HG03025 (cell line): ENCODE measurements around the gene PAK1.
"Not testable (repeated sequence)": the region's sequence is repeated elsewhere in the genome, so short reads cannot be mapped to it uniquely, and the experiment has no call there.

Source experiments
- ATAC-seq: cut with Tn5 transposase; IDR thresholded peaks from one replicate; pipeline ENCODE4 v1.9.1; 2021; ENCODE audit warnings: mild to moderate bottlenecking, moderate library complexity; ENCODE audit not compliant: unreplicated experiment, low FRiP score

The PAK1 gene

DNA sequence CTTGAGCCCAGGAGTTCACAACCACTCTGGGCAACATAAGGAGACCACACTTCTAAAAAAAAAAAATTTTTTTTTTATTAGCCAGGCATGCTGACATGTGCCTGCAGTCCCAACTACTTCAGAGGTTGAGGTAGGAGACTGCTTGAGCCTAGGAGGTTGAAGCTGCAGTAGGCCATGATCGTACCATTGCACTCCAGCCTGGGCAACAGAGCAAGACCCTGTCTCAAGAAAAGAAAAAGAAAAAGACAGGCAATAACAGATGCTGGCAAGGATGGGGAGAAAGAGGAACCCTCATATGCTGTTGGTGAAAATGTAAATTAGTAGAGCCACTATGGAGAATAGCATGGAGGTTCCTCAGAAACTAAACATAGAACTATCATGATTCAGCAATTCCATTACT, 64.8 kb downstream of the PAK1 start:
- ATAC-seq: no peak

DNA sequence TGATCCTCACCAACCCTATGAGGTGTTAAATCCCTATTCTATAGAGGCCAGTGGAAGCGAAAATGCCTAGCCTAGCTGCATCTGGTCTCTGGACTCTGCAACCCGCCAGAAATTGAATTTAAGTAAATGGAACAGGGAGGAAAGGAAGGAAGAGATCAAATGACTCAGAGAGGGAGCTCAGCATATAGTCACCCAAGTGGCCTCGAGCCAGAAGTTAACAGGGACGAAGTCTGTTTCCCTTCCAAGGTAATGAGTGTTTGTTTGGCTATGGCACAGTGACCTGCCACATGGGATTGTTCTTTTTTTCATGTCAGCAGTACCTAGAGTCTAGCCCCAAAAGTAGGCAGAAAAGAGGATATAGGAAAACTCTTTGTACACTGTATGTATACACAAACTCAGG, 66.3 kb downstream of the PAK1 start:
- ATAC-seq: no peak

DNA sequence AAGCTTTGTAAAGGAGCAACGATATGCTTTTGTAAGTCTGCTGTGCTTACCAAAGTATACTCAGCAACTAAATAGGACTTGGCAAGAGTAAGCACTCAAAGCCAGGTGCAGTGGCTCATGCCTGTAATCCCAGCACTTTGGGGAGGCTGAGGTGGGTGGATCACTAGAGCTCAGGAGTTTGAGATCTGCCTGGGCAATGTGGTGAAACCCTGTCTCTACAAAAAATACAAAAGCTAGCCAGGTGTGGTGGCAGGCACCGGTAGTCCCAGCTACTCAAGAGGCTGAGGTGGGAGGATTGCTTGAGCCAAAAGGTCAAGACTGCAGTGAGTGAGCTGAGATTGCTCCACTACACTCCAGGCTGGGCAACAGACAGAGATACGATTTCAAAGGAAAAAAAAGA, 67.5 kb downstream of the PAK1 start:
- ATAC-seq: no peak

DNA sequence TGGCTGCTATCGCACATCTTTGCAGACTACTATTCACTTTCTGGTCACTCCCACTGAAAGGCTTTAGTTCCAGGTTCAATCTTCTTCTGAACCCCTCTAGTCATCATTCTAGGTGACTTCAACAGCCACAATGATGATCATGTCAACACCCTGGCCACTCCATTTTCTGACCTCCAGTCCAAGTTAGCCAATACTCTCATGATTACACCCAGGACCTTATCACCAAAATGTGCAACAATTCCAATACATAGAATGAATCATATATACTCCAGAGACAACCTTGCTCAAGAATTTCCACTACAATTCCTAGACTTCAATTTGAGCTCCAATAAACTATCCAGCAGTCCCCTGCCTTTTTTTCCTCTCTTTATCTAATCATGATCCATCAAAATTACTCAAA, 70.7 kb downstream of the PAK1 start:
- no peak for ATAC-seq

DNA sequence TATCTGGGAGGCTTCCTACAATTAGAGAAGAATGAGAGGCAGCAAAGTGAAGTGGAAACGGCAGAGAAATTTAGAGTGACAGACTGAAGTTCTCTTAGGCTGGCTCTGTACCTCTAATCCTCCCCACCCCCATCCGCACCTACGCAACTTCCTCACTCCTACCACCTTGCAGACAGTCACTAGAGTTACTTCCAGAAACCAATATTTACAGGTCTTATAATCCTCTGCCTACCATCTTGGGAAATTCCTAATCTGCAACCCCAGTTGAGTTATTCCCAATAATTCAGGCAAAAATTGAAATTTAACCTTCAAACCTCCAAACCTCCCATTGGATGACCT, 71.7 kb downstream of the PAK1 start:
- ATAC-seq: no peak

DNA sequence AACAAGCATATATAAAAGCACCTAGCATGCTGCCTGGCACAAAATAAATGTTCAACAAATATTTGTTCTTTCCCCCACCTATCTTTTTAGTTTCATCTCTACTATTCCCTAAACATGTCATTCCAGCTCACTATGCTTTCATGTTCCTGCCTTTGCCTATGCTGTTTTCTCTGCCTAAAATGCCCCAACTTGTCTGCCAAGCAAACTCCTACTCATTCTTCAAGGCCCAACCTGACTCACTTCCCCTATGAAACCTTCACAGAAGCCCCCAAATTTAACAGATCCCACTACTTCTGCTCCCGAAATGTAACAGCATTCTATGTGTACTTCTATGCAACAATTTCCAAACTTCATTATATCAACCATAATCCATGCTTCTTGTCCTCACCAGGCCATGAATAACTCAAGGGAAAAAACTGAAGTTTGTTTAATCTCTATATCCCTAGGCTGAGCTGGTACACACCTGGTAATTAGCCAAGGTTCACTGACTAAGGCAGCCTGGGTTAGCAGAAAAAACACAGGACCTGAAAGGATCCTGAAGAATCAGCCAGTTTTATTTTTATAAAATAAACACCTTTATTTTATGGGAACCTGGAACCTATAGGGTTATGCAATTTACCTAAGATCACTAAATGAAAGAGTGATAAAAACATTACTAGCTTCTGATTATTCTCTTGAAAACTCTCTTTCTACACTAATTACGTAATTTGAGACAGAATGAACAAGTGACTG, 72.2 kb downstream of the PAK1 start:
- no peak for ATAC-seq

DNA sequence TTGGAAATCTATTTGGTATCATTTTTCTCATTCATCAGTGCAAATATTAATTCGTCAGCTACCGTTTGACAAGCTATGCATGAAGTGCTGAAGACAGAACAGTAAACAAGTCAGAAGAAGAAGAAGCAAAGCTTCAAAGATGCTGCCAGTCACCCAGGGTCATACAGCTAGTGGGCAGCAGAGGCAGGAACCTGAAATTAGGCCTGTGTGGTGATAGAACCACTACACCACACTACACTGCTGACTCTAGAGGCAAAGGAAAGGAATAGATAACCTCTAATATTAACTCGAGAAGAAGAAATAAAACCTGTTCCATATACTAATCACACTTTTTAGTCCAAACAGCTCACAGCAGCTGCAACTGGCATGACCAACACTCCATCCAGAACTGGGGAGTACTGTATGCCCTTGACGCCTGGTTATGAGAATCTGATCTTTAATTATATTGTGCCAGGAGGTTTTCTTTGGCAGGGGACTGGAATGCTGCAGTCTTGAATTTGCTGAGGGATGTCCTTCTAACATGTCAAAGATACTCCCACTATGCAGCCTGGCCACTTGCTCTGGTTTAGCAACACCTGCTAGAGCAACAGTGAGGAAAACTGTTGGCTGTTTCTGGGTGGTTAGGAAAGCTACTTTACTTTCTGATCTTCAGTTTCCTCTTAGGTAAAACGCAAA, 73.0 kb downstream of the PAK1 start:
- ATAC-seq: no peak

DNA sequence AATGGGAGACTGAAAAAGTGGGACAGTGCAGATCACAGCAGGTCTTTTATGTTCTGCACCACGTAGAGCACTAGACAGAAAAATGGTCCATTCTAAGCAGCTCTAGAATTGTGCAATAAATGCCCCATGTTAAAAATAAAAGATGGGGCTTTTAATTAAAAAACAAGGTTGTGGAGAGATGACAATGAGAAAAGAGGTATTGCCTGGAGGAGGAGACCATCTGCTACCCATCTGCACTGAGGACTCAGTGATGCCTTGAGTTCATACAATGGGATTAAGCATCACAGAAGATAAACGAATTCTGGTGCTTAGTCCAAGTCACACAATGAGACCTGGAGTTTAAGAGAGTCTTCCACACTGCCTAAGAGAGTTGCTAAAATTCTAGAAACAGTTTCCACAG, 73.6 kb downstream of the PAK1 start:
- ATAC-seq: no peak

DNA sequence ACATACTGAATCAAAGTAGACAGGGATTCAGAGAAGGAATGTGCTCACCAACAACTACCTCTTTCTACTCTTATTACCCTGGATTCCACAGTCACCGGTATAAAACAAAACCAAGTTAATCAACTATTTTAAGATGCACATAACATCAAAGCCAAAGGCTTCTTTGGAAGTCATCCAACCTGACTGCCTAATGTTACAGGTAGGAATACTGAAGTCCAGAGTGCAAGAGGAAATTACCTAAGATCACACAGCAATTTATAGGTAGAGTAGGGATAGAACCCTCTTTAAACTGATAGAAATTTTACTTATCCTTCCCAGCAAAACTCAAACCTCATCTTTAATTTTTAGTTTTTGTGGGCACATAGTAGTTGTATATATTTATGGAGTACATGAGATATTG, 76.3 kb downstream of the PAK1 start:
- no peak for ATAC-seq

DNA sequence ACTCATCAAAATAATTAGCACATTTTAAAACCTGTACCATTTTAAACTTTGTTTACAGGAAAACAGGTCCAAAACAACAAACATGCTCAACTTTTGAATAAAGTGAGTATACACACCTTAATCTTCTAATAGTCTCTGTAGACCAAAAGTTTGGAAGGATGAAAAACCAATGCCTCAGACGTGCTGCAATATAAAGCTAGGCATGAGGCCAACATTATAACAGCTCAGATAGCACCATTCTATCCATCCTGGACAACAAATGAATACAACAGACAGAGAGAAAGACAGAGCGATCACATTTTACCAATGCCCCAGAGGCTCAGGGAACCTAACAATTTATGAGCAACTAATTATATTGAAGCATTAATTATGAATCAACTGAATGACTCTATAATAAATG, 77.0 kb downstream of the PAK1 start:
- ATAC-seq: no peak

DNA sequence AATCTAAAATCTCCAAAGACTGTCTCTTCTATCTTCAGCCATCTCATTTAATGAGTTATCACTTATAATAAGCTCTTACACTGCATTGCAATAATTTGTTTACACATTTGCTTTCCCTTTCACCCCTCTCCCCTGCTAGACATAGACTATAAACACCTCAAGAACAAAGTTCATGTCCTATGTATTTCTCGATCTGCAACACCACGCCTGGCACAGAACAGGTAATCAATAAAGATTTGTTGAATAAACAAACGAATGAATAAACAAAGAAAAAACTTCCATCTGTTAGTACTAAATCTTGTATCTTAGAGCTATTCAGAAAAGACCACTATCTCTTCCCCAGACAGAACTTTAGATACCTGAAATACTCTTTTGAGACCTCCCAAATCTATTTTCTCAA, 77.6 kb downstream of the PAK1 start:
- ATAC-seq: no peak

DNA sequence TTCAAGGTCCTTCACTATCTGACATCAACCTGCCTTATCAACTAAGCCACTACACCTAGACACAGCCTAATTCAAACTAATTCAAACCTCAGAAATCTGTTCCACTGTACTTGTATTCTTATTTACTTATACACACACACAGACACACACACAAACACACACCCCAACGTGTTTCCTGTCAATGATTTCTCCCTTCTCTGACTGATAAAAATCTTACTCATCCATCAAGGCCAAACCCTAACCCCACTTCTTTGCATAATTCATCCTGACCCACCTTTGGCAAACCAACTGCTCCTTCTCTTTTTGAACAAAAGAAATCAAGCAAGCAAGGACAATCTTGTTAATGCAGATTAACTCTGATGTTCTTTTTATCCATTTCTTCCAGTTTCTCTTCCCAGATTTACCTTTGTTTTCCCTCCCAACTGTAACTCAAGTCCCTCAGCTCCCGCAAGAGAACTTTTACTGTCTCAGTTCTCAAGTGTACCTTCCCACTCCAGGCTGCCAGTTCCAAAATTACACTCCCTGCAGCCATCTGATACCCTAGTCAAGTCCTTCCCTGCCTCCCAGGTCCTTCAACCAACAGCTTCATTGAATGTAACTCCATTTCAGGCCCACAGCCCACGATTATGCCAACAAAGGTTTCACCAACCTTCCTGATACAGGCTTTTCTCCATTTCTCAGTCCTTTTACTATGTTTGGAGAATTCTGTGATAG, 78.3 kb downstream of the PAK1 start:
- ATAC-seq: no peak

DNA sequence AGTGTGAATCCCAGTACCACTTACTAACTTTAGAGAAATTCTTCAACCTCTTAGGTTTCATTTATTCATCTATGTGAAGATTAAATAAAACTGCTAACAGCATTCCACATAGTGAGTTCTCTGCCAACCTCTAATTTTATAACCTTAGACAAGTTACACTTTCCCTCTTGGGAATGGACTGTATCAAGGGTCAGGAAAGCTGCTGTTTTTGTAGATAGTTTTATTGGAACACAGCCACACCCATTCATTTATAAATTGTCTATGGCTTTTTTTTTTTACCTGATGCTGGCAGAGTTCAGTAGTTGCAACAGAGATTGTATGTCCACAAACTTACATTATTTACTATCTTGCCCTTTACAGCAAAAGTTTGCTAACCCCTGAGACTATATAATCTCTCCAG, 81.1 kb downstream of the PAK1 start:
- ATAC-seq: no peak

DNA sequence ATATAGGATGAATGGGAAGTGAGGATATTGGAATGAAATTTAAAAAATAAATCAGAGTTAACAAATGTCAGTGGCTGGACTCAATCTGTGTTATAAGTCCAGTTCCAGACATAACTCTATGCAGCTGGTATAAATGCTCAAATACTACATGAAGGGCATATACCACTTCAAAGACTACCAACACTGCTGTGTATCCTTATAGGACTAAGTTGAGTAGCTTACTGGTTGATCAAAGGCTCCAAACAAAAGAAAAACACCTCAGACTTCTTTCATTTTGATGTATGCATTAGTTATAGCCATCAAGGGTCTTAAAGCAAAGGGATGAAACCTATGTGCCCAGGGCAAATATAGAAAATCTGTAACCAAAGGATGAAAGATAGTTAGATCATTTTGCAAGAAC, 86.2 kb downstream of the PAK1 start:
- ATAC-seq: no peak

DNA sequence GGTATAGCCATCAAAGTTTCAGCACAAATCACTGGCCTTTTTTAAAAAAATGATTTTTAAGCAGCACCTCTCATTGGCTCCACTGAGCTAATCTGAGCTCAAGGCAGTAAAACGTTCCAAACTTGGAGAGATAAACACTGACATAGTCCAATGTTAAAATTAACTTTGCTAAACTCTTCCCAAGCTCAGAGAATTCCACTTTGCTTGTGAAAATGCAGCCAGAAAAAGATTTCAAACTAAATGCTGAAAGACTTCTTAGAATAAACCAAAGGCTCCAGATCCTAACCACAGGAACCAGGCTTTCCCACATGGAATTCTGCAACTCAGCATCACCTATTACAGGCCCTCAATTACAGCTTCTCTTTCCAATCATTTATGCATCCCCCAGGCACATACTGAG, 87.7 kb downstream of the PAK1 start:
- ATAC-seq: no peak

DNA sequence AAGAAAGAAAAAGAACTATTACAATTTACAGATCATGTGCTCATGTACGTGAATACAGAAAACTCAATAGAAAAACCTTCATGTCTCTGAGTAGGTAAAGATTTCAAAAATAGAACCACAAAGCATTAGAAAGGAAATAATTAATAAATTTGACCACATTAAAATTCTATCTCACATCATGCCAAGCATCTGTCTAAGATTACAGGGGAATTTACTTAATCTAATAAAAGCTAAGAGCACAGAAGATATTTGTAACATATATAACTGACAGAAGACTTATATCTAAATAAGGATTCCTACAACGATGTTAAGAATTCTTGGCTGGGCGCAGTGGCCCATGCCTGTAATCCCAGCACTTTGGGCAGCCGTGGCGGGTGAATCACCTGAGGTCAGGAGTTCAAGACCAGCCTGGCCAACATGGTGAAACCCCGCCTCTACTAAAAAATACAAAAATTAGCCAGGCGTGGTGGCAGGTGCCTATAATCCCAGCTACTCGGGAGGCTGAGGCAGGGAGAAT, 88.6 kb downstream of the PAK1 start:
- ATAC-seq: not testable (repeated sequence)

DNA sequence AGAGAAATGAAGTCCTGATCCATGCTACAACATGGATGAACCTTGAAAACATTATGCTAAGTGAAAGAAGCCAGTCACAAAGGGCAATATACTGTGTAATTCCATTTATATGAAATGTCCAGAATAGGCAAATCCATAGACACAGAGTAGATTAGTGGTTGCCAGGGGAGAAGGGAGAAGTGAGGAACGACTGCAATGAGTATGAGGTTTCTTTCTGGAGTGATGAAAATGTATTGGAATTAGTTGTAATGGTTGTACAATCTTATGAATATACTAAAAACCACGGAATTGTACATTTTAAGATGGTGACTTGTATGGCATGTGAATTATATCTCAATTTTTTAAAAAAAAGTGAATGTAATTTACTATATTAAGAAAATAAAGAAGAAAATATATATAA, 89.3 kb downstream of the PAK1 start:
- no peak for ATAC-seq

DNA sequence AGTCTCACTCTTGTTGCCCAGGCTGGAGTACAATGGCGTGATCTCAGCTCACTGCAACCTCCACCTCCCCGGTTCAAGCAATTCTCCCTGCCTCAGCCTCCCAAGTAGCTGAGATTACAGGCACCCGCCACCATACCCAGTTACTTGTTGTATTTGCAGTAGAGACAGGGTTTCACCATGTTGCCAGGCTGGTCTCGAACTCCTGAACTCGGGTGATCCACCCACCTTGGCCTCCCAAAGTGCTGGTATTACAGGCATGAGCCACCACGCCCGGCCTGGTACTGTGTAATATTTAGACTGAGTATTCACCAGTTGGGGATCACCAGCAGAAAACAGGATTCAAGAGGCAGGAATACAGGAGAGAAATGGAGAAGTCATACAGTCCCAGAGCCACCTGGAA, 90.5 kb downstream of the PAK1 start:
- ATAC-seq: not testable (repeated sequence)

DNA sequence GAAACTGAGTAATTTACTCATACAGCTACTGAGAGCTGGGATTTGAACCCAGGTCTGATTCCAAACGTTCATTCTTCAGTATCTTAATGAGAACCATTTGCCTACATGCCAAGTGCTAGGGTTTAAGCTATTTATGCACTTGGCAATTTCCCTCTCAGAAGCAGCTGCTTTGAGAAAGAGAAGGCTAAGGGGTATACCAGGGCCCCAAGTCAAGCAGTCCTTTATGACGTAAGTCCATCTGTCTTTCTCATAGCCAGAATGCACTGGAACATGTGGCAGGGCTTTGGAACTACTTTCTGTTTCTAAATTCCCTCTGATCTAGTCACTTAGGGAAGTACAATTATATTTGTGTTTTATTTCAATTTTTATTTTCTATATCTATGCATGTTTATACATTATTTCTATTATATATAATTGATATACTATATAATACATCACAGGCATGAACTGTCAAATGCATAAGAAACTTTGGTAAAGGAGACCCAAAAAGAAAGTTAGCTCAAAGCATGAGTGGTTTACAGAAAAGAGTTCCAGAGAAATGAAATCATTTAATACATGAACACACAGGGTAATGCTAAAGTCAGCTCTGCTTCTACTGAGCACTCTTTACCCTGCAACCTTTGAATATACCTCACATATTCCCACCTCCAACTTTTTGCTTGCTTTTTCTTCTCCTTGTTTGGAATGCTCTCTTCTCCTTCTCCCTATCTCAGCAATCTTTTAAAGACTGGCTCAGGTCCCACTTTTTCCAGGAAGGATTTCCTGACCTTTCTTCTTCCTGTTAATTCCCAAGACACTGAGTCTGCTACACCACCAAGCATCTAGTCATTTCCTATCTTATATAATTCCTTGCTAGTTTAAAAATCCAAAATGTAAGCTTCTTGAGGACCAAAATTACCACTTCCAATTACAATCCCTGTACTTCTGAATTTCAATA, 91.9 kb downstream of the PAK1 start:
- no peak for ATAC-seq

DNA sequence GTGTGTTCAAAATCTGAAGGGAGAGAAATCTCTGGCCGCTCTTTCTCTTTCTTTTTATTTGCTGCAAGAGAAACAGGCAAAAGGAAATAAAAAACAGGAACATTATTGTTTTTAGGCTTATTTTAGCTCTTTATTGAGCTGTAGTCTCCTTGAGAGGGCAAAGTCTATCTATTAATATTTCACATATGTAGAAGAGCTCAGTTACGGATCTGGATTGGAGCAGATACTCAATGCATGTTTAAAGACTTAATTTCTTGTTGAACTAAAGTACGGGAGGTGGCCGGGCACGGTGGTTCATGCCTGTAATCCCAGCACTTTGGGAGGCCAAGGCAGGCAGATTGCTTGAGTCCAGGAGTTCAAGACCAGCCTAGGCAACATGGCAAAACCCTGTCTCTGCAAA, 94.0 kb downstream of the PAK1 start:
- ATAC-seq: no peak

DNA sequence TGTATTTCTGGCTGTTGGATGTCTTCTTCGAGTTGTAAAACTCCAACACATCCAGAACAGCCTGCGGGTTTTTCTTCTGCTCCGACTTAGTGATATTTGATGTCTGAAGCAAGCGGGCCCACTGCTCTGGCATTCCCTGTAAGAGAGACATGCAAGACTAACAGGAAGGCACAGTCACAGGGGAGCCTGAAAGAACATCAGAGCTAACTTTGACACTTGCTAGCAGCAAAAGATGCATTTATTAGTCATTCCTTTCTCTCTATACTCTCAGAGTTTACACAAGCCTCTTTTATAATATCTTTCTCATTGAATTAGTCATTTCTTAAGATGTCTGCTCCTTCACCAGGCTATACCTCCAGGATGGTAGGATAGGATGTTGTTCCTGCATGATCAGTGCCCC, 94.6 kb downstream of the PAK1 start:
- ATAC-seq: no peak
